ENCODE results near the gene CDX2.

DNA sequence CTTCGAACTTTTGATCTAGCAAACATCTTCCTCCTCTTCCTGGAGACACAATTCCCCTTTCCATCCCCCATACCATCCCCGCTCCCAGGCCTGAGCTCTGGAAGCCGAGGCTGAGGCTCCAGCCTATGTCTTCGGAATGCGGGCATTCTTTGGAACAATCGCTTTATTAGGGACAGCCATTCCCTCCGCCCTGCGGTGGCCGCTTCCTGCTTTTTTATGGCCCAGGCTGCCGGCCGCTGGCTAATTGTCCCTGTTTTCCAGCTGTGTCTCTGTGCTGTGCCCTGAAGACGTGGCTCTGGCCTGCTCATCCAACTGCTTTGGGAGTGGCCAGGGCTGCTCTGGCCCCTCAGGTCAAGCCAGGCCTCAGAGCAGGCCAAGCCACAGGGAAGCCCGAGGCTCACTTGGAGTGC, 2.1 kb upstream of the CDX2 start:
- TF ChIP-seq GATA2 (IDR thresholded peaks at IDR 0.05; ENCODE audit: low read depth, low read length) (no peak), GATA3 (IDR thresholded peaks at IDR 0.05; ENCODE audit: low read depth, low read length) (no peak)
